ENCODE results near the gene KMO. TPM values are rescaled to one million over a fixed set of nuclear protein-coding genes. Genes with fewer than 3 reads are reported as not detected.
A peak's percentile ranks its signal among the peaks of the same experiment; 100 is the strongest.

KMO gene
- total RNA-seq, 1 donor from 2014 or later = not detected

DNA sequence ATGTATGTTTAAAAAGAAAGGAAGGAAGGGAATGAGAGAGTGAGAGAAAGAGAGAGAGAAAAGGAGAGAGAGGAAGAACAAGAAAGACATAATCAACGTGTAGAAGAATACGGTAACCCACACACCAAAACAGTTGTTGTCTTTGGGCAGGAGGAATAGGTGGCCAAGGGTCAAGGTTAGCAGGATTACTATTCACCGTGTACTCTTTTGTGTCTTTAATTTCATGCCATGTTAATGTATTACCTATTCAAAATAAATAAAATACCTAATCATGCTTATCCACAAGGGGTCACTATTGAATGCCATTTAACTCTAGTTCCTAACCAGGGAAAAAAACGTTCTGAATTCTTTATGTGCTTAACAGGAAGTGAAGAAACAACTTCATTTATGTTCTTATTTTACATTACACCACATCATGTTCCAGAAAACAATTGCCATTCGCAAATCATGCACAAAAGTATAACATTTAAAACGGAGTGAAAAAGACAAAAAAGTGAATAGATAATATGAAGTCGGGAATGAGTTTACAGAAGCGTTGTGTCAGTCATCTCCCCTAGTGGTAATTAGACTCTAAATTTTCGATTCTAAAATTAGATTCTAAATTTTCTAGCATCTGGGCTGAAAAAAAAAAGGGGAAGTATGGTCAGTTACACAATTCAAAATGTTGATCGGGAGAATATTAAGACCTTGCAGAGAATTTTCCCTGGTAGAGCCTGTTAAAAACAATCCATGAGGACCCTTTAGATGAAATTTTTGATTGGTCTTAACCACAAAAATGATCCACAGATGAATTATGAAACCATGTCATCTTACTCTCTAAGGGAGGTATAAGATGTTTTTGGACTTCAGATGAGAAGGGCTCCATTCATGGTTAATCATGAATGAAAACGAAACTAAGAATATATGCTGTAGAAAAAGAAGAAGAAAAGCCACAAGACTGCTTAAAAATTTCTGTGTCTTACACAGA, 700 bp upstream of the KMO start:
- Histone ChIP-seq H3K36me3 (no peaks in the 10 kb centered on the region), H3K4me1 (no peaks in the 10 kb centered on the region), H3K9me3 (no peaks in the 10 kb centered on the region), H3K4me3 (peak overlapping the region; percentile 49 to 55), H3K27me3 (no peaks in the 10 kb centered on the region), H3K27ac (no peak overlapping the region)
- intact Hi-C loops (cut with DNase I) = no loop called here
- DNase-seq (ENCODE audit: low spot score in 2 of 2) = no peak
- TF ChIP-seq CTCF (IDR thresholded peaks at IDR 0.05) = peak in 2 of 3 experiments; percentile 45 to 51

GRCh38 chr1:241532864-241533263, 686 bp downstream of the KMO start:
- intact Hi-C loops (cut with DNase I) = no loop called here
- Histone ChIP-seq H3K27me3 (no peaks in the 10 kb centered on the region), H3K27ac (no peak overlapping the region), H3K36me3 (no peaks in the 10 kb centered on the region), H3K9me3 (no peaks in the 10 kb centered on the region), H3K4me1 (no peaks in the 10 kb centered on the region), H3K4me3 (peak overlapping the region in 1 of 2 donors; percentile 55)
- no peak for TF ChIP-seq CTCF (IDR thresholded peaks at IDR 0.05)
- DNase-seq (ENCODE audit: low spot score in 2 of 2) = no peak

- no peak overlapping the region for H3K27ac ChIP-seq
- no peak for DNase-seq (ENCODE audit: low spot score in 2 of 2)
- H3K27me3 ChIP-seq = no peaks in the 10 kb centered on the region
- no peak overlapping the region for H3K4me3 ChIP-seq
- no peaks in the 10 kb centered on the region for H3K36me3 ChIP-seq
- no peaks in the 10 kb centered on the region for H3K9me3 ChIP-seq
- intact Hi-C loops (cut with DNase I) = no loop called here
- H3K4me1 ChIP-seq = no peaks in the 10 kb centered on the region
- TF ChIP-seq CTCF (IDR thresholded peaks at IDR 0.05) = no peak
These were observed 1.3 kb downstream of the KMO start for GRCh38 chr1:241533326-241534115.

GRCh38 chr1:241536304-241536703, 4.1 kb downstream of the KMO start:
- Histone ChIP-seq H3K27ac (no peak overlapping the region), H3K4me1 (no peaks in the 10 kb centered on the region), H3K4me3 (no peak overlapping the region), H3K27me3 (no peaks in the 10 kb centered on the region), H3K36me3 (no peaks in the 10 kb centered on the region), H3K9me3 (no peaks in the 10 kb centered on the region)
- intact Hi-C loops (cut with DNase I) = no loop called here
- DNase-seq (ENCODE audit: low spot score in 2 of 2) = no peak
- no peak for TF ChIP-seq CTCF (IDR thresholded peaks at IDR 0.05)

GRCh38 chr1:241536969-241537368, 4.8 kb downstream of the KMO start:
- TF ChIP-seq CTCF (IDR thresholded peaks at IDR 0.05) = no peak
- Histone ChIP-seq H3K36me3 (no peaks in the 10 kb centered on the region), H3K27ac (no peak overlapping the region), H3K9me3 (no peaks in the 10 kb centered on the region), H3K27me3 (no peaks in the 10 kb centered on the region), H3K4me3 (no peak overlapping the region), H3K4me1 (no peaks in the 10 kb centered on the region)
- intact Hi-C loops (cut with DNase I) = no loop called here
- no peak for DNase-seq (ENCODE audit: low spot score in 2 of 2)
